Testis (tissue), 2 donors: ENCODE measurements around the gene SRPRA.

Experiments used
- CTCF ChIP-seq, 3 experiments: fragments of 450-650 bp in 2 of 3; fragments of 200-600 bp in 1 of 3; sonication (generic) in 1 of 3; IDR thresholded peaks; one replicate each; pipeline ENCODE4 v1.5.1; 2016 to 2019; ENCODE audit warnings: antibody characterized with exemption in 3 of 3, mild to moderate bottlenecking in 2 of 3, moderate library complexity in 1 of 3
- POLR2A ChIP-seq: fragments of 450-650 bp; IDR thresholded peaks from one replicate; pipeline ENCODE4 v1.6.1; 2017; ENCODE audit warnings: antibody characterized with exemption, mild to moderate bottlenecking, moderate library complexity

- TF ChIP-seq CTCF (IDR thresholded peaks at IDR 0.05): no peak
- TF ChIP-seq POLR2A: no peak
Measured at GRCh38 chr11:126297004-126297403, 28.3 kb upstream of the SRPRA start.
